HEK293 (cell line): ENCODE results near the gene KLHL21.

Experiments used
- CTCF ChIA-PET: fragments of 350-600 bp; formaldehyde crosslinking; extraction: SDS; loops from one replicate; lab custom pipeline; 2021; ENCODE audit warnings: antibody characterized with exemption; lab: Yijun Ruan, JAX
- POLR2A ChIA-PET: fragments of 300-600 bp; formaldehyde crosslinking; extraction: SDS; loops from one replicate; lab custom pipeline; 2020; ENCODE audit warnings: antibody characterized with exemption, inconsistent platforms; lab: Yijun Ruan, JAX
- H3K27ac ChIP-seq: fragments of 200-500 bp; sonication (Bioruptor generic); 2 replicates; pipeline ENCODE4 v1.5.1; 2014; ENCODE audit warnings: low read depth, low read length, control low read depth, inconsistent platforms; ENCODE audit errors: extremely low read depth
- H3K36me3 ChIP-seq, 2 experiments: fragments of 200-500 bp in 1 of 2; sonication (Bioruptor generic) in 1 of 2; 1 replicate in 1 of 2; 2 replicates in 1 of 2; pipeline ENCODE4 v1.5.1; 2014 to 2017; ENCODE audit warnings: inconsistent platforms in 2 of 2, low read length in 2 of 2; ENCODE audit not compliant: control insufficient read depth in 2 of 2, insufficient read depth in 1 of 2
- H3K4me1 ChIP-seq: fragments of 200-500 bp; sonication (Bioruptor generic); 2 replicates; pipeline ENCODE4 v1.5.1; 2014; ENCODE audit warnings: mild to moderate bottlenecking, low read length, inconsistent platforms; ENCODE audit not compliant: control insufficient read depth, insufficient read depth
- H3K4me3 ChIP-seq: 2 replicates; pipeline ENCODE4 v1.5.1; 2011; ENCODE audit warnings: low read depth, mild to moderate bottlenecking, control low read depth, low read length, moderate library complexity
- H3K9me3 ChIP-seq: fragments of 200-500 bp; sonication (Bioruptor generic); 2 replicates; pipeline ENCODE4 v1.5.1; 2014; ENCODE audit warnings: low read depth, low read length, inconsistent platforms; ENCODE audit not compliant: control insufficient read depth, insufficient read depth
- ATF2 ChIP-seq: fragments of 450-650 bp; formaldehyde crosslinking; IDR thresholded peaks from 2 replicates; pipeline ENCODE4 v1.5.1; 2016; ENCODE audit warnings: missing biosample characterization, missing genetic modification characterization, low read depth
- FEZF1 ChIP-seq: fragments of 450-650 bp; formaldehyde crosslinking; IDR thresholded peaks from 2 replicates; pipeline ENCODE4 v1.5.1; 2016; ENCODE audit warnings: missing biosample characterization, missing genetic modification characterization
- GFI1B ChIP-seq: fragments of 450-650 bp; formaldehyde crosslinking; IDR thresholded peaks from 2 replicates; pipeline ENCODE4 v1.5.1; 2016; ENCODE audit warnings: missing biosample characterization, missing genetic modification characterization
- HOXA7 ChIP-seq: sonication (generic); formaldehyde crosslinking; IDR thresholded peaks from 2 replicates; pipeline ENCODE4 v1.8.1; 2022; ENCODE audit warnings: missing genetic modification reagents, borderline replicate concordance
- HOXC10 ChIP-seq: sonication (generic); formaldehyde crosslinking; IDR thresholded peaks from 2 replicates; pipeline ENCODE4 v1.8.1; 2023; ENCODE audit warnings: mild to moderate bottlenecking, missing genetic modification reagents
- HOXD13 ChIP-seq: sonication (generic); formaldehyde crosslinking; IDR thresholded peaks from 2 replicates; pipeline ENCODE4 v1.8.0; 2022; ENCODE audit warnings: missing genetic modification reagents, borderline replicate concordance
- IKZF3 ChIP-seq: fragments of 450-650 bp; IDR thresholded peaks from 2 replicates; pipeline ENCODE4 v1.5.0; 2018; ENCODE audit warnings: missing biosample characterization, mild to moderate bottlenecking, missing genetic modification characterization, moderate library complexity
- KLF16 ChIP-seq: fragments of 450-650 bp; formaldehyde crosslinking; IDR thresholded peaks from 2 replicates; pipeline ENCODE4 v1.5.1; 2017; ENCODE audit warnings: missing biosample characterization, missing genetic modification characterization
- SP3 ChIP-seq: fragments of 450-650 bp; formaldehyde crosslinking; IDR thresholded peaks from 2 replicates; pipeline ENCODE4 v1.5.1; 2016; ENCODE audit warnings: missing biosample characterization, missing genetic modification characterization
- SP7 ChIP-seq: fragments of 450-650 bp; formaldehyde crosslinking; IDR thresholded peaks from 2 replicates; pipeline ENCODE4 v1.5.1; 2016; ENCODE audit warnings: missing biosample characterization, missing genetic modification characterization
- ZEB2 ChIP-seq: fragments of 450-650 bp; formaldehyde crosslinking; IDR thresholded peaks from 2 replicates; pipeline ENCODE4 v1.5.1; 2016; ENCODE audit warnings: missing biosample characterization, missing genetic modification characterization
- ZFHX2 ChIP-seq: fragments of 450-650 bp; formaldehyde crosslinking; conservative IDR thresholded peaks from 2 replicates; pipeline ENCODE4 v1.5.1; 2016; ENCODE audit warnings: missing biosample characterization, missing genetic modification characterization
- ZFP41 ChIP-seq: fragments of 450-650 bp; formaldehyde crosslinking; IDR thresholded peaks from 2 replicates; pipeline ENCODE4 v1.5.1; 2016; ENCODE audit warnings: missing biosample characterization, missing genetic modification characterization, borderline replicate concordance
- ZFP69B ChIP-seq: fragments of 450-650 bp; formaldehyde crosslinking; IDR thresholded peaks from 2 replicates; pipeline ENCODE4 v1.5.1; 2016; ENCODE audit warnings: missing biosample characterization, missing genetic modification characterization
- ZNF112 ChIP-seq: fragments of 450-650 bp; formaldehyde crosslinking; IDR thresholded peaks from 2 replicates; pipeline ENCODE4 v1.5.0; 2017; ENCODE audit warnings: missing biosample characterization, missing genetic modification characterization
- ZNF146 ChIP-seq: fragments of 450-650 bp; formaldehyde crosslinking; IDR thresholded peaks from 2 replicates; pipeline ENCODE4 v1.5.1; 2016; ENCODE audit warnings: missing biosample characterization, missing genetic modification characterization
- ZNF302 ChIP-seq: fragments of 450-650 bp; formaldehyde crosslinking; IDR thresholded peaks from 2 replicates; pipeline ENCODE4 v1.5.1; 2016; ENCODE audit warnings: missing biosample characterization, missing genetic modification characterization, low read depth
- ZNF311 ChIP-seq: fragments of 450-650 bp; formaldehyde crosslinking; IDR thresholded peaks from 2 replicates; pipeline ENCODE4 v1.5.1; 2017; ENCODE audit warnings: missing biosample characterization, missing genetic modification characterization, borderline replicate concordance
- ZNF335 ChIP-seq: fragments of 450-650 bp; formaldehyde crosslinking; conservative IDR thresholded peaks from 2 replicates; pipeline ENCODE4 v1.5.1; 2016; ENCODE audit warnings: missing biosample characterization, missing genetic modification characterization
- ZNF433 ChIP-seq: fragments of 450-650 bp; formaldehyde crosslinking; IDR thresholded peaks from 2 replicates; pipeline ENCODE4 v1.5.1; 2016; ENCODE audit warnings: missing biosample characterization, missing genetic modification characterization, low read depth
- ZNF48 ChIP-seq: fragments of 450-650 bp; formaldehyde crosslinking; IDR thresholded peaks from 2 replicates; pipeline ENCODE4 v1.5.1; 2016; ENCODE audit warnings: missing biosample characterization, missing genetic modification characterization
- ZNF521 ChIP-seq: fragments of 450-650 bp; formaldehyde crosslinking; IDR thresholded peaks from 2 replicates; pipeline ENCODE4 v1.5.1; 2017; ENCODE audit warnings: missing biosample characterization, mild to moderate bottlenecking, missing genetic modification characterization
- ZNF549 ChIP-seq: fragments of 450-650 bp; IDR thresholded peaks from 2 replicates; pipeline ENCODE4 v1.5.1; 2018; ENCODE audit warnings: missing biosample characterization, missing genetic modification characterization, mild to moderate bottlenecking, inconsistent platforms, moderate library complexity
- ZNF626 ChIP-seq: fragments of 450-650 bp; sonication (Bioruptor Pico); formaldehyde crosslinking; IDR thresholded peaks from 2 replicates; pipeline ENCODE4 v1.5.1; 2018; ENCODE audit warnings: missing biosample characterization, missing genetic modification characterization, inconsistent platforms
- ZNF664 ChIP-seq: fragments of 450-650 bp; formaldehyde crosslinking; IDR thresholded peaks from 2 replicates; pipeline ENCODE4 v1.5.1; 2016; ENCODE audit warnings: missing biosample characterization, missing genetic modification characterization
- ZNF701 ChIP-seq: fragments of 450-650 bp; formaldehyde crosslinking; IDR thresholded peaks from 2 replicates; pipeline ENCODE4 v1.5.1; 2016; ENCODE audit warnings: missing biosample characterization, missing genetic modification characterization
- ZNF76 ChIP-seq: fragments of 450-650 bp; formaldehyde crosslinking; IDR thresholded peaks from 2 replicates; pipeline ENCODE4; 2016; ENCODE audit warnings: low read depth, missing biosample characterization, missing genetic modification characterization, borderline replicate concordance
- ZNF768 ChIP-seq: fragments of 450-650 bp; formaldehyde crosslinking; IDR thresholded peaks from 2 replicates; pipeline ENCODE4 v1.5.1; 2018; ENCODE audit warnings: missing biosample characterization, mild to moderate bottlenecking, missing genetic modification characterization
- ZSCAN23 ChIP-seq: fragments of 450-650 bp; formaldehyde crosslinking; IDR thresholded peaks from 2 replicates; pipeline ENCODE4 v1.5.1; 2016; ENCODE audit warnings: missing biosample characterization, missing genetic modification characterization
- TF ChIP-seq, protein P1 (sequence below): fragments of 450-650 bp; formaldehyde crosslinking; IDR thresholded peaks from 2 replicates; pipeline ENCODE4 v1.5.1; 2016; ENCODE audit warnings: missing biosample characterization, missing genetic modification characterization
- TF ChIP-seq, protein P2 (sequence below): IDR thresholded peaks from 2 replicates; pipeline ENCODE4 v1.6.1; 2011; ENCODE audit warnings: mild to moderate bottlenecking, low read depth, low read length, borderline replicate concordance

KLHL21 gene

GRCh38 chr1:6622396-6623152 lies 19.9 kb upstream of the KLHL21 start:
- 0 out of 2 replicates have a peak, but pooled peaks have one; percentile 28 for TF ChIP-seq ZFP69B (tag by site-specific recombination)
- no peak for TF ChIP-seq ZNF76 (tag by site-specific recombination)
- TF ChIP-seq ZNF549, result no peak
- TF ChIP-seq ZSCAN23, result no peak
- no peak for TF ChIP-seq ATF2 (tag by site-specific recombination)
- no peak for TF ChIP-seq HOXC10
- no peak for TF ChIP-seq ZNF433 (tag by site-specific recombination)
- TF ChIP-seq ZNF626 (tag by site-specific recombination), result no peak
- ChIA-PET POLR2A (no interaction called here), CTCF (interaction anchor here (0.7 to 1.9 kb wide), 3 partner anchors 12 to 68 kb away, joined by 3 to 8 read pairs (median 6); partner anchors contain the start of gene TAS1R1)
- no peak overlapping the region for H3K4me3 ChIP-seq
- no peaks in the 10 kb centered on the region for H3K4me1 ChIP-seq
- no peak overlapping the region for H3K27ac ChIP-seq
- no peaks in the 10 kb centered on the region for H3K9me3 ChIP-seq
- H3K36me3 ChIP-seq, result peaks cover 25 to 80% of the 10 kb centered on the region in 2 experiments; a peak in 2 of 3 replicates

DNA sequence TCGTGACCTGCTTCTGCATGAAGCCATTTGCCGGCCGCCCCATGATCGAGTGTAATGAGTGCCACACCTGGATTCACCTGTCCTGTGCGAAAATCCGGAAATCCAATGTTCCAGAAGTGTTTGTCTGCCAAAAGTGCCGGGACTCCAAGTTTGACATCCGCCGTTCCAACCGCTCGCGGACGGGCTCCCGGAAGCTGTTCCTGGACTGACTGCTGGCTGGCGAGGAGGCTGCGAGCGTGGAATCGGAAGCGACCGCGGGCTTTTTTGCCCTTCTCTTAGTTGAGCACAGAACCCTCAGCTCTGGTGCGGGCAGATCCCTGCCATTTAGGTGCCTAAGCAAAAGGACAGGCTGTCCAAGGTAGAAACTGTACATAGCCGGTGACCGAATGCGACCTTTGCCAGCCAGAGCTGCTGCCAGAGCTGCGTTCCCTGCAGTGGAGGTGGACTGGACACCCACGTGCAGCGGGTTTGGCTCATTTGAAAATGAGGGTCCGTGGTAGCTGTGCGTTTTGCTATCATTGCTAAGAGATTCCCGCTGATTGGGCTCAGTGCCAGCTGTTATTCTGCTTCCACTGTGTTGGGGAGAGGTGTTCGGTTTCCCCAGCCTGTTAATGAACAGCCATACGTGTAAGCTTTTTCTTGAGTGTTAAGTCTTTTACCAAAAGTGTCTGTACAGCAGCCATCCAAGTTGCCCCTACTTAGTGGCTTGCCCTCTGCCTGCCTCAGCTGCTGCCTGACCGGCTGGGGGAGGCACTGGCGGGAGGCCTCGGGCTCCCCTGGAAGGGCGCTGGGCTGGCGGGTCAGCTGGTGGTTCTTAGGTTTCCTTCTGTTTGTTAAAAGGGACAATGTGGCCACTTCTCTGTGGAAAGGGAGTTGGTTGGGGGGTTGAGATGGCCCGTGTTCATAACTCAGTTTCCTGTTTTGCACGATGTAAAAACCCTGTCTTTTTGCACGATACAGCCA lies 19.0 kb upstream of the KLHL21 start:
- H3K36me3 ChIP-seq, result peaks cover 30 to 80% of the 10 kb centered on the region in 2 experiments; a peak in 2 of 3 replicates
- CTCF ChIA-PET, result interaction anchor here (0.7 to 1.1 kb wide), 2 partner anchors 13 to 57 kb away, joined by 3 to 7 read pairs; no protein-coding TSS in a partner anchor

More for the DNA sequence above, 19.0 kb upstream of the KLHL21 start:
- TF ChIP-seq ZFP41 (tag by site-specific recombination) (no peak), ZNF701 (no peak), ZNF768 (tag by site-specific recombination) (no peak), ZNF302 (no peak), HOXD13 (CRISPR knock-in tag) (no peak), FEZF1 (tag by site-specific recombination) (peak; percentile 38; the same call in 1 of the 2 replicates), ZNF521 (tag by site-specific recombination) (no peak), ZNF48 (no peak), ZEB2 (tag by site-specific recombination) (no peak), ZNF664 (tag by site-specific recombination) (no peak), ZNF311 (tag by site-specific recombination) (no peak), ZNF146 (peak; percentile 46), ZFHX2 (tag by site-specific recombination) (0 out of 2 replicates have a peak, but pooled peaks have one; percentile 18), ZNF549 (no peak), ZNF112 (tag by site-specific recombination) (no peak), ZSCAN23 (no peak), IKZF3 (tag by site-specific recombination) (peak; percentile 18; the same call in 1 of the 2 replicates), SP7 (no peak), HOXC10 (no peak), HOXA7 (CRISPR knock-in tag) (no peak), GFI1B (tag by site-specific recombination) (no peak), SP3 (tag by site-specific recombination) (no peak), ZNF76 (tag by site-specific recombination) (no peak), ZNF335 (no peak), KLF16 (no peak)
- TF ChIP-seq, protein P1, sequence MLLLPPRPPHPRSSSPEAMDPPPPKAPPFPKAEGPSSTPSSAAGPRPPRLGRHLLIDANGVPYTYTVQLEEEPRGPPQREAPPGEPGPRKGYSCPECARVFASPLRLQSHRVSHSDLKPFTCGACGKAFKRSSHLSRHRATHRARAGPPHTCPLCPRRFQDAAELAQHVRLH, result no peak
- TF ChIP-seq, protein P2, sequence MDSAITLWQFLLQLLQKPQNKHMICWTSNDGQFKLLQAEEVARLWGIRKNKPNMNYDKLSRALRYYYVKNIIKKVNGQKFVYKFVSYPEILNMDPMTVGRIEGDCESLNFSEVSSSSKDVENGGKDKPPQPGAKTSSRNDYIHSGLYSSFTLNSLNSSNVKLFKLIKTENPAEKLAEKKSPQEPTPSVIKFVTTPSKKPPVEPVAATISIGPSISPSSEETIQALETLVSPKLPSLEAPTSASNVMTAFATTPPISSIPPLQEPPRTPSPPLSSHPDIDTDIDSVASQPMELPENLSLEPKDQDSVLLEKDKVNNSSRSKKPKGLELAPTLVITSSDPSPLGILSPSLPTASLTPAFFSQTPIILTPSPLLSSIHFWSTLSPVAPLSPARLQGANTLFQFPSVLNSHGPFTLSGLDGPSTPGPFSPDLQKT, result no peak
- Histone ChIP-seq H3K4me1 (no peaks in the 10 kb centered on the region), H3K9me3 (no peaks in the 10 kb centered on the region), H3K27ac (no peak overlapping the region), H3K4me3 (no peak overlapping the region)
- POLR2A ChIA-PET, result interaction anchor here (1.6 kb wide), 1 partner anchor 19 kb away, joined by 3 read pairs; the partner anchor contains the start of gene KLHL21
